GM23338 (cell line): ENCODE measurements around the gene SMURF1. TPM values are rescaled to one million over a fixed set of nuclear protein-coding genes. Genes with fewer than 3 reads are reported as not detected.
A peak's percentile ranks its signal among the peaks of the same experiment; 100 is the strongest.

Source experiments
- ATAC-seq: fragments of 200-7000 bp; cut with Tn5 transposase; 3 replicates; pipeline ENCODE4 v1.9.1; 2020
- DNase-seq: peaks from one replicate; pipeline ENCODE4 v3.0.0-alpha.2; 2015; ENCODE audit warnings: low spot score
- H2AFZ ChIP-seq: fragments of 200-600 bp; sonication (generic); 2 replicates; pipeline ENCODE4 v1.8.0; 2016; ENCODE audit warnings: antibody characterized with exemption, mild to moderate bottlenecking, moderate library complexity
- H3F3A ChIP-seq: fragments of 200-600 bp; sonication (generic); replicated peaks from 2 replicates; pipeline ENCODE4 v1.8.0; 2017; ENCODE audit warnings: antibody characterized with exemption, mixed run types, low read depth
- H3K27ac ChIP-seq: fragments of 200-600 bp; sonication (generic); 2 replicates; pipeline ENCODE4 v1.6.1; 2016; ENCODE audit warnings: low read depth
- H3K27me3 ChIP-seq: fragments of 200-600 bp; sonication (generic); 2 replicates; pipeline ENCODE4 v1.8.0; 2016; ENCODE audit warnings: mild to moderate bottlenecking, mixed run types, moderate library complexity; ENCODE audit not compliant: insufficient read depth
- H3K36me3 ChIP-seq: fragments of 200-600 bp; sonication (generic); 2 replicates; pipeline ENCODE4 v1.8.0; 2016; ENCODE audit warnings: mild to moderate bottlenecking; ENCODE audit not compliant: insufficient read depth
- H3K4me1 ChIP-seq: fragments of 200-600 bp; sonication (generic); 2 replicates; pipeline ENCODE4 v1.8.0; 2016; ENCODE audit warnings: mild to moderate bottlenecking, moderate library complexity; ENCODE audit not compliant: insufficient read depth
- H3K4me2 ChIP-seq: fragments of 200-600 bp; sonication (generic); 2 replicates; pipeline ENCODE4 v1.7.1; 2017; ENCODE audit warnings: mixed run types
- H3K4me3 ChIP-seq: fragments of 200-600 bp; sonication (generic); 2 replicates; pipeline ENCODE4 v1.6.1; 2016; ENCODE audit warnings: mixed run types
- H3K79me2 ChIP-seq: fragments of 200-600 bp; sonication (generic); replicated peaks from 2 replicates; pipeline ENCODE4 v1.8.0; 2017; ENCODE audit warnings: mild to moderate bottlenecking; ENCODE audit not compliant: insufficient read depth
- H3K9me2 ChIP-seq: fragments of 200-600 bp; sonication (generic); 2 replicates; pipeline ENCODE4 v1.8.0; 2017; ENCODE audit not compliant: insufficient read depth
- H4K20me1 ChIP-seq: fragments of 200-600 bp; sonication (generic); replicated peaks from 2 replicates; pipeline ENCODE4 v1.8.0; 2017; ENCODE audit warnings: mild to moderate bottlenecking; ENCODE audit not compliant: insufficient read depth
- H3K27ac Mint-ChIP-seq: 2 replicates; pipeline ENCODE4 v1.8.0; 2020; ENCODE audit warnings: inconsistent platforms, mild to moderate bottlenecking, moderate library complexity, mixed read lengths
- H3K27me3 Mint-ChIP-seq: 3 replicates; pipeline ENCODE4 v1.8.0; 2022; ENCODE audit warnings: low read depth, mild to moderate bottlenecking, moderate library complexity, mixed read lengths, inconsistent platforms; ENCODE audit not compliant: insufficient read depth, poor library complexity
- H3K36me3 Mint-ChIP-seq: 3 replicates; pipeline ENCODE4 v1.8.0; 2021; ENCODE audit warnings: low read depth, mild to moderate bottlenecking, inconsistent platforms, moderate library complexity, mixed read lengths
- H3K4me1 Mint-ChIP-seq: 3 replicates; pipeline ENCODE4 v1.8.0; 2020; ENCODE audit warnings: mild to moderate bottlenecking, inconsistent platforms, mixed read lengths
- H3K4me3 Mint-ChIP-seq: 3 replicates; pipeline ENCODE4 v1.8.0; 2021; ENCODE audit warnings: moderate library complexity, mild to moderate bottlenecking, inconsistent platforms, mixed read lengths
- H3K9me3 Mint-ChIP-seq: 3 replicates; pipeline ENCODE4 v1.8.0; 2020; ENCODE audit warnings: moderate library complexity, mild to moderate bottlenecking, inconsistent platforms, mixed read lengths
- CREB1 ChIP-seq: fragments of 250-450 bp; sonication (Bioruptor Pico); IDR thresholded peaks from 2 replicates; pipeline ENCODE4 v1.5.0; 2020; ENCODE audit warnings: low read depth, mild to moderate bottlenecking, moderate library complexity
- CTCF ChIP-seq, 2 experiments: fragments of 200-600 bp in 1 of 2; sonication (generic) in 1 of 2; conservative IDR thresholded peaks; 2 replicates each; pipeline versions ENCODE4 v1.5.1 to v1.6.1; 2016 to 2017; ENCODE audit warnings: antibody characterized with exemption in 2 of 2, low read depth in 2 of 2, mild to moderate bottlenecking in 2 of 2, moderate library complexity in 1 of 2
- ETS1 ChIP-seq: IDR thresholded peaks from 2 replicates; pipeline ENCODE4 v1.6.1; 2016; ENCODE audit warnings: antibody characterized with exemption
- EZH2 ChIP-seq: fragments of 200-600 bp; sonication (generic); IDR thresholded peaks from one replicate; pipeline ENCODE4 v1.8.0; 2017; ENCODE audit warnings: antibody characterized with exemption, mild to moderate bottlenecking, low read depth; ENCODE audit not compliant: unreplicated experiment
- EZH2phosphoT487 ChIP-seq: fragments of 200-600 bp; sonication (generic); IDR thresholded peaks from one replicate; pipeline ENCODE4 v1.8.1; 2018; ENCODE audit warnings: antibody characterized with exemption; ENCODE audit not compliant: unreplicated experiment
- JUNB ChIP-seq: IDR thresholded peaks from one replicate; pipeline ENCODE4 v1.6.1; 2016; ENCODE audit warnings: antibody characterized with exemption; ENCODE audit not compliant: unreplicated experiment
- NANOG ChIP-seq: IDR thresholded peaks from 2 replicates; pipeline ENCODE4 v1.6.1; 2016; ENCODE audit warnings: antibody characterized with exemption, borderline replicate concordance
- POLR2AphosphoS5 ChIP-seq: IDR thresholded peaks from 2 replicates; pipeline ENCODE4 v1.6.1; 2016; ENCODE audit warnings: antibody characterized with exemption, low read depth
- REST ChIP-seq: IDR thresholded peaks from one replicate; pipeline ENCODE4 v1.6.1; 2018; ENCODE audit warnings: antibody characterized with exemption; ENCODE audit not compliant: unreplicated experiment
- STAT1 ChIP-seq: IDR thresholded peaks from one replicate; pipeline ENCODE4 v1.6.1; 2016; ENCODE audit warnings: antibody characterized with exemption; ENCODE audit not compliant: unreplicated experiment
- ZNF114 ChIP-seq: fragments of 250-450 bp; sonication (Bioruptor Pico); IDR thresholded peaks from 2 replicates; pipeline ENCODE4 v1.5.0; 2020; ENCODE audit warnings: mild to moderate bottlenecking, moderate library complexity
- ZNF331 ChIP-seq: fragments of 250-450 bp; sonication (Bioruptor Pico); IDR thresholded peaks from 2 replicates; pipeline ENCODE4 v1.5.0; 2020; ENCODE audit warnings: low read depth, mild to moderate bottlenecking, moderate library complexity
- ZNF462 ChIP-seq: fragments of 250-450 bp; sonication (Bioruptor Pico); IDR thresholded peaks from 2 replicates; pipeline ENCODE4 v1.5.0; 2020; ENCODE audit warnings: mild to moderate bottlenecking, moderate library complexity
- polyA plus RNA-seq: library from polyadenylated mRNA; unstranded; fragments of >200 nt; fragmentation: Nextera tagmentation; extraction: Ambion mirVana; gene quantifications from 2 replicates; pipeline ENCODE4 v1.2.1, GENCODE V29; 2016
- total RNA-seq: library from RNA; depleted of rRNA; stranded (reverse); fragments of >200 nt; shearing (Covaris generic); gene quantifications from 2 replicates; pipeline ENCODE4 v1.2.3, GENCODE V29; 2014

The SMURF1 gene
- total and polyA plus RNA-seq, 2 experiments from 2014 or later, result 5.8 to 23.9 TPM

GRCh38 chr7:99099499-99100077 is 44.3 kb downstream of the SMURF1 start:
- no peak for DNase-seq

More at GRCh38 chr7:99099499-99100077, 44.3 kb downstream of the SMURF1 start:
- H3K27me3 ChIP-seq, result no peaks in the 10 kb centered on the region
- H3K4me1 ChIP-seq, result peaks cover 33% of the 10 kb centered on the region
- ATAC-seq, result peak; percentile 76
- Mint-ChIP-seq H3K27me3 (peaks cover 1% of the 10 kb centered on the region), H3K27ac (peak overlapping the region; percentile 9), H3K4me1 (peaks cover 35% of the 10 kb centered on the region), H3K4me3 (peak overlapping the region; percentile 12; the same call in 2 of the 3 replicates), H3K36me3 (0 out of 3 replicates have a peak, but pooled peaks cover 4% of the 10 kb centered on the region), H3K9me3 (no peaks in the 10 kb centered on the region)
- peaks cover 10% of the 10 kb centered on the region; the same call in 1 of the 2 replicates for H4K20me1 ChIP-seq
- TF ChIP-seq STAT1 (no peak), ZNF331 (CRISPR knock-in tag) (no peak), ETS1 (no peak), NANOG (no peak), ZNF114 (no peak), JUNB (no peak), CTCF (conservative IDR thresholded peaks at IDR 0.05; ENCODE audit: low read depth in 2 of 2) (no peak), REST (no peak), EZH2phosphoT487 (no peak), POLR2AphosphoS5 (no peak), EZH2 (no peak), ZNF462 (CRISPR knock-in tag) (no peak), CREB1 (CRISPR knock-in tag) (no peak)
- no peaks in the 10 kb centered on the region for H3F3A ChIP-seq
- no peaks in the 10 kb centered on the region for H3K9me2 ChIP-seq
- no peaks in the 10 kb centered on the region for H3K36me3 ChIP-seq
- peaks cover 95% of the 10 kb centered on the region for H3K79me2 ChIP-seq
- H3K4me2 ChIP-seq, result 0 out of 2 replicates have a peak overlapping the region, but pooled peaks have one; percentile 1
- no peak overlapping the region for H3K4me3 ChIP-seq
- H3K27ac ChIP-seq, result peak overlapping the region; percentile 88
- H2AFZ ChIP-seq, result no peak overlapping the region
